Loucy (cell line): ENCODE data around the gene CARS2.

Source experiments
- EZH2phosphoT487 ChIP-seq: fragments of 200-600 bp; IDR thresholded peaks from 2 replicates; pipeline ENCODE4 v1.6.1; 2018; ENCODE audit warnings: antibody characterized with exemption, mild to moderate bottlenecking, moderate library complexity, borderline replicate concordance
- TF ChIP-seq, protein P1 (sequence below): fragments of 200-600 bp; sonication (generic); conservative IDR thresholded peaks from 2 replicates; pipeline ENCODE4 v1.5.1; 2014; ENCODE audit warnings: mild to moderate bottlenecking, antibody characterized with exemption, low read length

DNA sequence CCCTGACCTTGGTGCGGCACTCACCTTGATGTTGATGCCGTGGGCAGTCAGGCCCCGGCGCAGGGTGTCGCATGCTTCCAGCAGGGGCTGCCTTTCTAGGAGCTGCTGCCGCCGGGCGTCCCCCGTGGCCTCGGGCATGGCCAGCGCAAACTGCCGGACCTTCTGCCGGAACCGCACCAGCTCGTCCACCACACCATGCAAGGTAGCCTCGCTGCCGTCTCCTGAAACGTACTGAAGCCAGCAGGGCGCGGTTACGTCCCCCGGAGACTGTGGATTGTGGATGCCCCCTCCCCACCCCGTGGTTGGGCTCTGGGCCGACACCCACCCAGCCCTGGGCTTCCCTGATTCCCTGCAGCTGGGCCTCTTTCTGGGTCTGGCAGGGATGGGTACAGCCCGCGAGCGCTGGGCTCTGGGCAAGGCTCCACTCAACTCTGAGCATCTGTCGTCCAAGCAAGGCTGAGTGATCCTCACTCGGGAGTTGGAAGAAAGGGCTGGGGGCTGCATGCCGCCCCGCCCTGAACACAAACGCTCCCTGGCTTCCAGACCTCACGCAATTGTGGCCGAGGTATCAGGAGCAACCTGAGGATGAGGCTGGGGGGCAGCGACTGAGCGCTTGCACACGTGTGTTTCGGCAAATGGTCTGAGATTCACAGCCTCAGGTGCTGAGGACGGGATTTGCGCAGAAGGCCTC lies 63.5 kb downstream of the CARS2 start:
- TF ChIP-seq, protein P1, sequence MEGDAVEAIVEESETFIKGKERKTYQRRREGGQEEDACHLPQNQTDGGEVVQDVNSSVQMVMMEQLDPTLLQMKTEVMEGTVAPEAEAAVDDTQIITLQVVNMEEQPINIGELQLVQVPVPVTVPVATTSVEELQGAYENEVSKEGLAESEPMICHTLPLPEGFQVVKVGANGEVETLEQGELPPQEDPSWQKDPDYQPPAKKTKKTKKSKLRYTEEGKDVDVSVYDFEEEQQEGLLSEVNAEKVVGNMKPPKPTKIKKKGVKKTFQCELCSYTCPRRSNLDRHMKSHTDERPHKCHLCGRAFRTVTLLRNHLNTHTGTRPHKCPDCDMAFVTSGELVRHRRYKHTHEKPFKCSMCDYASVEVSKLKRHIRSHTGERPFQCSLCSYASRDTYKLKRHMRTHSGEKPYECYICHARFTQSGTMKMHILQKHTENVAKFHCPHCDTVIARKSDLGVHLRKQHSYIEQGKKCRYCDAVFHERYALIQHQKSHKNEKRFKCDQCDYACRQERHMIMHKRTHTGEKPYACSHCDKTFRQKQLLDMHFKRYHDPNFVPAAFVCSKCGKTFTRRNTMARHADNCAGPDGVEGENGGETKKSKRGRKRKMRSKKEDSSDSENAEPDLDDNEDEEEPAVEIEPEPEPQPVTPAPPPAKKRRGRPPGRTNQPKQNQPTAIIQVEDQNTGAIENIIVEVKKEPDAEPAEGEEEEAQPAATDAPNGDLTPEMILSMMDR = no peak
- no peak for TF ChIP-seq EZH2phosphoT487
